GM21526 (cell line): ENCODE data around the gene ADAMTSL4.
"Not testable (repeated sequence)": the region's sequence is repeated elsewhere in the genome, so short reads cannot be mapped to it uniquely, and the experiment has no call there.

Experiments
- ATAC-seq: cut with Tn5 transposase; IDR thresholded peaks from one replicate; pipeline ENCODE4 v1.9.1; 2021; ENCODE audit warnings: moderate library complexity; ENCODE audit not compliant: unreplicated experiment, low FRiP score

ADAMTSL4 gene

DNA sequence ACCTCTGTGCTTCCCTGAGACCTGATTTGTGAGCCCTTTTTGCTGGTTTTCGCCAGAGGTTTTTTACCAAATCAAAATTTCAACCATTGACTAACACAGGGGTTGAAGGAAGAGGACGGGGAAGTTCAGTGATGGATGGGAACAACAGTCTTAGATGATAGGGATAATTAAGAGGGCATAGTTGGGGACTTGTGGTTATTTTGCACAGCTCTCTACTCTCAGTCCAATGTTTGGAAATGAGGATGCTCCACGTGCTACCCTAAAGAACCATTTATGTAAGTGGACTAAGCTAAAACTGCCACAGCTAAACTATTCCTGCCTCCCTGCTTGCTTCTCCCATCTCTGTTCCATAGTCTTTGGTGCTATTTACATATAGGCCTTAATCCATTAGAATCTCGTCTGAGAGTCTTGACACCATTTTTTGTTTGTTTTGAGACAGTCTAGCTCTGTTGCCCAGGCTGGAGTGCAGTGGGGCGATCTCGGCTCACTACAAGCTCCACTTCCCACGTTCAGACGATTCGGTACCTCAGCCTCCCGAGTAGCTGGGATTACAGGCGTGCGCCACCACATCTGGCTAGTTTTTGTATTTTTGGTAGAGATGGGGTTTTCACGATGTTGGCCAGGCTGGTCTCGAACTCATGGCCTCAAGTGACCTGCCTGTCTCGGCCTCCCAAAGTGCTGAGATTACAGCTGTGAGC, 30.9 kb downstream of the ADAMTSL4 start:
- peak; percentile 4 for ATAC-seq

DNA sequence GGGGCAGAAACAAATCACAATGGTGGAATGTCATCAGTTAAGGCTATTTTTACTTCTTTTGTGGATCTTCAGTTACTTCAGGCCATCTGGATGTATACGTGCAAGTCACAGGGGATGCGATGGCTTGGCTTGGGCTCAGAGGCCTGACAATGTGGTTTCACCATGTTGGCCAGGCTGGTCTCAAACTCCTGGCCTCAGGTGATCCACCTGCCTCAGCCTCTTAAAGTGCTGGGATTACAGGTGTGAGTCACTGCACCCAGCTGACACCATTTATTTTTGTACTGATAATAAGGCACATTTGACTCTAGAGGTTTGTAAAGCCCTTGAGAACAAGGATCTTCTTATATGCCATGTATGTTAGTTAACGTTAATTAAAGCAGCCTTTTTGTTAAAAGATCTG, 31.8 kb downstream of the ADAMTSL4 start:
- ATAC-seq: not testable (repeated sequence)

DNA sequence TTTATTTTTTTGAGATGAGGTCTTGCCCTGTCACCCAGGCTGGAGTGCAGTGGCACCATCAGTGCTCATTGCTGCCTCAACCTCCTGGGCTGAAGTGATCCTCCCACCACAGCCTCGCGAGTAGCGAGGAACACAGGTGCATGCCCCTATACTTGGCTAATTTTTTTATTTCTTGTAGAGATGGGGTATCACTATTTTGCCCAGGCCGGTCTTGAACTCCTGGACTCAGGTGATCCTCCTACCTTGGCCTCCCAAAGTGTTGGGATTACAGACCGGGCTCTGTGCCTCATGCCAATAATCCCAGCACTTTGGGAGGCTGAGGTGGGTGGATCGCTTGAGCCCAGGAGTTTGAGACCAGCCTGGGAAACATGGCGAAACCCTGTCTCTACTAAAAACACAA, 32.2 kb downstream of the ADAMTSL4 start:
- not testable (repeated sequence) for ATAC-seq

DNA sequence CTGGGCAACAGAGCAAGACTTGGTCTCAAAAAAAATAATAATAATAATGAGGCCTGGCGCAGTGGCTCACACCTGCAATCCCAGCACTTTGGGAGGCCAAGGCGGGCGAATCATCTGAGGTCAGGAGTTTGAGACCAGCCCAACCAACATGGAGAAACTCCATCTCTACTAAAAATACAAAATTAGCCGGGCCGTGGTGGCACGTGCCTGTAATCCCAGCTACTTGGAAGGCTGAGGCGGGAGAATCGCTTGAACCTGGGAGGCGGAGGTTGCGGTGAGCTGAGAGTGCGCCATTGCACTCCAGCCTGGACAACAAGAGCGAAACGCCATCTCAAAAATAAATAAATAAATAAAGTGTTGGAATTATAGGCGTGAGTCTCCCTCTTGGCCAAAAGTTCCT, 32.8 kb downstream of the ADAMTSL4 start:
- not testable (repeated sequence) for ATAC-seq

DNA sequence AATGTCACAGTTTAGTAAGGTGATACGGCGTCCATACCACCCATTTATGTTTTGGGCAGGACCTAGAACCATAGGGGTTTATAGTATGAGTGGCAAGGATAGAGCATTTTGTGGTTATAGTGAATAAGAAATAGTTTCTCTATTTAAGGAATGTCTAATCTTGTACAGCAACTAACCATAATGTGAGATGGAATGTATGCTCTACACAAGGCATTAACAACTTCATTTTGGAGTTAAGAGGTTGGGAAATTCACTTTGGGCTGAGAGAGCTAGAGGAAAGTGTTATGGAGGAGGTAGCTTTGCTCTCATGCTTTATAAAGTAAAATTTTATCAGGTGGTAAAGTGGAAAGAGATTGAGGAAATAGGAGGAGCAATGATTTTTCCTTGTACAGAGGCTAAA, 33.2 kb downstream of the ADAMTSL4 start:
- ATAC-seq: no peak

DNA sequence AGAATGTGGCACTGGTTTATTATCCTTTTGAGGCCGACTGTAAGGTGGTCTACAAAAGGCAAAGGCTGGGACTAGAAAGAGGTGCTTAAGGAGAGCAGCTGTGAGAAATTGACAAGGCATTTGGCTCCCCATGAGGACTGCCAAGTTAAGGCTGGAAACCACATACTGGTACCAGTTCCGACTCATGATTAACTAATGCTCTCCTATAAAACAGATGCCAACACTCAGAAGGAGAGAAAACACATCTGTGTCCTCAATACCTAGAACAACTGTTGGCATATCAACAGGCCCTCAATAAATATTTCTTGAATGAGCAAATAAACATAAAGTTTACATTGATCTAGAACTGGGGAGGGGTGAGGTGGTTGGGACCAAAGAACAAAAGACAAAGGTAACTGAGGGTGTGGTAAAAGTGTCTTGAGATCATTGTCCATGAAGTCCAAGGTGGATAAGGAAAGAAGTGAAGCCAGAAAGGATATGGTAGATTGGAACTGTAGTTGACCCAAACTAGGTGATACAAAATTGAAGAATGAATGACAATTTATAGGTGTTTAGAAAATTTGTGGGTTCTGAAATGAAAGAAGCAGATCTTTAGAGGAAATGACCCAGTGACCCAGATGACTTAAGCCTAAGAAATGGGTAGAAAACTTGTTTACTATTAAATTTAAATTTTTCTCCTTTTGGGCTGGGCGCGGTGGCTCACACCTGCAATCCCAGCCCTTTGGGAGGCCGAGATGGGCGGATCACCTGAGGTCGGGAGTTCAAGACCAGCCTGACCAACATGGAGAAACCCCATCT, 47.1 kb downstream of the ADAMTSL4 start:
- ATAC-seq: no peak

DNA sequence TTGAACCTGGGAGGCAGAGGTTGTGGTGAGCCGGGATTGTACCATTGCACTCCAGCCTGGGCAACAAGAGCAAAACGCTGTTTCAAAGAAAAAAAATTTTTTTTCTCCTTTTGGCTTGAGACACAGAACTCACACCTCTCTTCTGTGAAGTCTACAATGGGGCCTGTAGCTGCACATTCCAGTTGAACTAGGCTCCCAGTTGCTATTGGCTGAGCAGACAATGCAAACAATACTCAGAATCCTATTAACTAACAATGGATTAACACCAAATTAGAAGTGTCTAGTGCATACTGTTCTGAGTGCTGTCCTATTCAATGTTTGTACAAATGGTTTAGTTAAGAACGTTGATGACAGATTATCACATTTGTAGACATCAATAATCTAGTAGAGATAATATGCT, 47.8 kb downstream of the ADAMTSL4 start:
- ATAC-seq: no peak

DNA sequence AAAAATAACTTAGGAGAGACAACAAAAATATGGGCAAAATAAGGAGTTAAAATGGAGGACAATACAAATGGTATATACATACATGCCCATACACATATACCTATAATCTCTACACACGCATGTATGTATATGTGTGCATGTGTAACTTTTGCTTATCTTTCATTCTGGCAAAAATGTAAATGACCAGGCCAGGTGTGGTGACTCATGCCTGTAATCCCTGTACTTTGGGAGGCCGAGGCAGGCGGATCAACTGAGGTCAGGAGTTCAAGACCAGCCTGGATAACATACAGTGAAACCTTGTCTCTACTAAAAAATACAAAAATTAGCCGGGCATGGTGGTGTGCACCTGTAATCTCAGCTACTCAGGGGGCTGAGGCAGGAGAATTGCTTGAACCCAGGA, 49.1 kb downstream of the ADAMTSL4 start:
- not testable (repeated sequence) for ATAC-seq

DNA sequence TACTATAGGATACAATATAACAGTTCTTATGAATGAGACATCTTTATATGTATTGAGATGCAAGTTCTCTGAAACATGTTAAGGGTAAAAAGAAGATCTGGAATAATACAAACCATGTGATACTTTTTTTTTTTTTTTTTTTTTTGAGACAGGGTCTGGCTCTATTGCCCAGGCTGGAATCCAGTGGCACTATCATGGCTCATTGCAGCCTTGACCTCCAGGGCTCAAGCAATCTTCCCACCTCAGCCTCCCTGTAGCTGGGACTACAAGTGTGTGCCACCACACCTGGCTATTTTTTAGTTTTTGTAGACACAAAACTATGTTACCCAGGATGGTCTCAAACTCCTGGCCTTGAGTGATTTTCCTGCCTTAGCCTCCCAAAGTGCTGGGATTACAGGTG, 52.3 kb downstream of the ADAMTSL4 start:
- no peak for ATAC-seq

DNA sequence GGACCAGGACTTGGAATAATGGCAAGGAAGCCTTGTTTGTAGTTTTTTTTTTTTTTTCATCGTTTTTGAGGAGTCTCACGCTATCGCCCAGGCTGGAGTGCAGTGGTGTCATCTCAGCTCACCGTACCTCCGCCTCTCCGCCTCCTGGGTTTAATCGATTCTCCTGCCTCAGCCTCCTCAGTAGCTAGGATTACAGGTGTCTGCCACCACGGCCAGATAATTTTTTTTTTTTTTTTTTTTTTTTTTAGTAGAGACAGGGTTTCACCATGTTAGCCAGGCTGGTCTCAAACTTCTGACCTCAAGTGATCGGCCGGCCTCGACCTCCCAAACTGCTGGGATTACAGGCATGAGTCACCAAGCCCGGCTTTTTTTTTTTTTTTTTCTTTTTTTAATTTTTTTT, 53.2 kb downstream of the ADAMTSL4 start:
- ATAC-seq: not testable (repeated sequence)

DNA sequence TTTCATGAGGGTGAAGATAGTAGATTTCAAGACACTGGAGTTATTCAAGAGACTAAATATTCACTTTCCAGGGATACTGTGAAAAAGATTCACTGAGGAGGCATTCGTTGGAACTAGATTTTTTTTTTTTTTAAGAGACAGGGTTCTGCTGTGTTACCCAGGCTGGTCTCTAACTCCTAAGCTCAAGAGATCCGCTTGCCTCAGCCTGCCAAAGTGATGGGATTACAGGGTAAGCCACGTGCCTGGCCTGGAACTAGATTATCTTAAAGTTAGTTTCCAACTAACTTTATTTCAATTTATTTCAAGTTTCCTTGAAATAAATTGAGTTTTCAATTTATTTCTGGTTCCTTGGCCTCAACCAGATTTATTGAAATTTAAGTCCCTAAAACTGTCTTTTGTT, 54.5 kb downstream of the ADAMTSL4 start:
- no peak for ATAC-seq

DNA sequence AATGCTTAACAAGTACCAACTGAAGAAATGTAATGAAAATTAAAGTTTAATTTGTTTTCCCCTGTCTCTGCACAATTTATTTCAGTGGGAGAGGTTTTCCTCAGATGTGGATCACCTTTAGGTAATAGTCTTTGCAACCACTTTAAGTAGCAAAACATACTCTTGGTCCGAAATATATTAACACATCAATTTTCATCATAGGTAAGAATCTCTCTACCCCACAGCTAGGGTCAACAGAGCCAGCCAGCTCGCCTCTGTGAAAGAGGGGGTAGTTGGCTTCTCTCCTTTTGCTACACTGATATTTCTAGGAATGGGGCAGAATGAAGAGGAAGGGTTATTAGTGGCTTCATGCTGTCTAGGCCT, 55.0 kb downstream of the ADAMTSL4 start:
- no peak for ATAC-seq

DNA sequence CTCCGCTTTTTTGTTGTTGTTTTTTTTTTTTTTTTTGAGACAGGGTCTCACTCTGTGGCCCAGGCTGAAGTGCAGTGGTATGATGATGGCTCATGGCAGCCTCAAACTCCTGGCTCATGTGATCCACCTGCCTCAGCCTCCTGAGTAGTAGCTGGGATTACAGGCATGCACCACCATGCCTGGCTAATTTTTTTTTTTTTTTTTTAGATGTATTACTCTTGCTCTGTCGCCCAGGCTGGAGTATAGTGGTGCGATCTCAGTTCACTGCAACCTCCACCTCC, 56.2 kb downstream of the ADAMTSL4 start:
- ATAC-seq: not testable (repeated sequence)

DNA sequence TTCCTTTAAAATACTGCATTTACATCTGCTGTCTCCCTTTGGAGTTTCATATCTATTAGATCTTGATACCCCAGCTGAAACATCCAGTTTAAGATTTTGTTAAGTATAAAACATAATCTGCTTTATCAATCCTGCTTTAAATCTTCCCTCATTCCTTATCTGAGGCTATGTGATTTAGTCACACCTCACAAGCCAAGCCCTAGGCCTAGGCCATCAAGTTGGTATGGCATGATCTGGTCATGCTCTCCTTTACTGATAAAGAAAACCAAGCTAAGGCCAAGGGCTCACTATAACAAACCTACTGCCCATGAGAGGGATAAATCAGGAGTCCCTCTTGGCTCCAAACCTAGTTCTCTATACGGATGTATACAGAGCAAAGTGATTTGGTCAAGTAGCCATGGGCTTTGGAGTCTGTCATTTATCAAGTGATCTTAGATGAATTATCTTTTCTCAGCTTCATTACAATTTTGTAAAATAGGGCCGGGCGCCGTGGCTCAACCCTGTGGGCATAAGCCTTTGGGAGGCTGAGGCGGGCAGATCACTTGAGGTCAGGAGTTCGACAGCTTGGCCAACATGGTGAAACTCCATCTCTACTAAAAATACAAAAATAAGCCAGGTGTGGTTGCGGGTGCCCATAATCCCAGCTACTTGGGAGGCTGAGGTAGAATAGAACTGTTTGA, 57.4 kb downstream of the ADAMTSL4 start:
- ATAC-seq: no peak

DNA sequence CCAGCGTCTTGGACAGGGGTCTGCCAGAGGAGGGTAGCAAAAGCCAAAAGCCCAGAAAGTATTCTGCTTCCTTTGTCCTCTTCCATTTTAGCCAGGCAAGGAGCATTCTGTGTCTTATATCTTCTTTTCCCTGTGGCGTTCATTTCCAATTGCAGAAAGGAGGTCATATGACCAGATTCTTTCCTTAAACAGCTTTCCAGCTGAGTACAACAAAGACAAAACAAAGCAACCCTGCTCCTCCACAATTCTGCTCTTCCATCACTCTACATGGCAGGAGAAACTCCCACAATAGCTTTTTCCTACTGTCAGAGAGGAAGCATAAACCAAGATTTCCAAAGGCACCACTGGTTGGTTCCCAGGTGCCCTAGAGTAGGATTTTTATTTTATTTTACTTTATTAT, 60.5 kb downstream of the ADAMTSL4 start:
- ATAC-seq: no peak
